Measurements from ENCODE around the gene APOBEC3H.

Gene APOBEC3H

GRCh38 chr22:39129746-39130145 lies 32.7 kb downstream of the APOBEC3H start:
- TF ChIP-seq, protein P1, sequence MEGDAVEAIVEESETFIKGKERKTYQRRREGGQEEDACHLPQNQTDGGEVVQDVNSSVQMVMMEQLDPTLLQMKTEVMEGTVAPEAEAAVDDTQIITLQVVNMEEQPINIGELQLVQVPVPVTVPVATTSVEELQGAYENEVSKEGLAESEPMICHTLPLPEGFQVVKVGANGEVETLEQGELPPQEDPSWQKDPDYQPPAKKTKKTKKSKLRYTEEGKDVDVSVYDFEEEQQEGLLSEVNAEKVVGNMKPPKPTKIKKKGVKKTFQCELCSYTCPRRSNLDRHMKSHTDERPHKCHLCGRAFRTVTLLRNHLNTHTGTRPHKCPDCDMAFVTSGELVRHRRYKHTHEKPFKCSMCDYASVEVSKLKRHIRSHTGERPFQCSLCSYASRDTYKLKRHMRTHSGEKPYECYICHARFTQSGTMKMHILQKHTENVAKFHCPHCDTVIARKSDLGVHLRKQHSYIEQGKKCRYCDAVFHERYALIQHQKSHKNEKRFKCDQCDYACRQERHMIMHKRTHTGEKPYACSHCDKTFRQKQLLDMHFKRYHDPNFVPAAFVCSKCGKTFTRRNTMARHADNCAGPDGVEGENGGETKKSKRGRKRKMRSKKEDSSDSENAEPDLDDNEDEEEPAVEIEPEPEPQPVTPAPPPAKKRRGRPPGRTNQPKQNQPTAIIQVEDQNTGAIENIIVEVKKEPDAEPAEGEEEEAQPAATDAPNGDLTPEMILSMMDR (IDR thresholded peaks at IDR 0.05; ENCODE audit: insufficient read depth, low read depth, low read length, missing control alignments), result no peak
- no peak for DNase-seq (ENCODE audit: low read depth)
- no peak overlapping the region for H3K4me3 ChIP-seq (ENCODE audit: low read depth, low read length)

DNA sequence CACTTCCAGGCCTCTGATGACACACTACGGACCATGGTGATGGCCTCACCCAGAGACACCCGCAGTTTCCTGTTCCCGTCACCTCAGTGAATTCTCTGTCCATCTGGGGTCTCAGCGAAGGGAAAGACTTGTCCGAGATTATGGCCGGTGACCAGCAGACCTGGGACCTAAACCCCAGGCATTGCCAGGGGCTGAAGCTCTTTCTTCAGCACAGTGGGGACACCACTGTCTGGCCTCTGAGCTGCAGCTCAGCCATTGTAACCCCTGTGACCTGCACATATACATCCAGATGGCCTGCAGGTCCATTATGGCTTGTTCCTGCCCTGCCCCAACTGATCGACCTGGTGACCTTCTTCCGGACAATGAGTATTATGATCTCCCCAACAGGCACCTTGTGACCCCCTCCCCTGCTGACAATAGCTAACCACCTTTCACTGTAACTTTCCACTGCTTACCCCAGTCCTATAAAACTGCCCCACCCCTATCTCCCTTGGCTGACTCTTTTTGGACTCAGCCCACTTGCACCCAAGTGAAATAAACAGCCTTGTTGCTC lies 33.2 kb downstream of the APOBEC3H start:
- no peak for DNase-seq (ENCODE audit: low read depth)
- no peak overlapping the region for H3K4me3 ChIP-seq (ENCODE audit: low read depth, low read length)
- TF ChIP-seq, protein P1 (IDR thresholded peaks at IDR 0.05; ENCODE audit: insufficient read depth, low read depth, low read length, missing control alignments), result no peak

DNA sequence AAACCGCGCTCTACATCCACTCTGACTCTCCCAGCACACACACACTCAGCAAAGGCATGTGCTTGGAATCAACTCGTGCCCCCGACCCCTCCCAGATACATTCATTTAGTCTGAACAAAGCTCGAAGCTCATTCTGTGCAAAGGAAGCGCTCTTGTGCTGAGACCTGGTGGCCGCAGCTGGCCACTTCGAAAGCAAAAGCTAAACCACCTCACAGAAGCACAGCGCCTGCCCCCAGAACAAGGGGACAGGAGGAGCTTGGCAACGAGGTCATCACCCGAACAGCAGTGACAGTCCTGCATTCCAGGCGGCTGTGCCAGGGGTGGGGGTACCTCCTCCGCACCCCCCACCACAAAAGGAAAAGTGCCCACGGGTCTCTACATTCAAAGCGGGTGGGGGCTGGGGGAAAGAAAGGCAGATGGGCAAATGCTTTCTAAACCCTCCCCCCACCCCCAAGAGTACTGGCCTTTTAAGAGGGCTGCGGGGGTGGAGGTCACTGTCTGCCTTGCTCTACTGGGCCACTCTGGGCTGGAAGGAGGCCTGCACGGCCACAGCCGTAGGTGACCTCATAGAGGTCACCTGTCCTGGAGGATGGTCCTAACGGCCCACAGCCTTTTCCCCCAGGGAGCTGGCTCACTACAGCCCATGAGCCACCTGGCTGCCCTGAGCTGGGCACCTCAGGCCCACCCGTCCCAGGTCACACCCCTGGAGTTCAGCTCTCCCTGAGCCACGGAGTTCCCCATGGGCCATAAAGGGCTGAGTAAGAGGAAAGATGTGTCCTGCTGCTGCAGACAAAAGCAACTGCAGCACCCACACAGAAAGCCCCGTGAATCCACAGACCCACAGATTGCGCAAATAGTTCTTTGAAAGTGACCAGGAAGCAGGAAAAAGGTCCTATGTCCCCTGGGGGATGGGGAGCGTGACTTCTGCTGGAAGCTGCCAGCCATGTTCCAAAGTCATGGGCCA lies 34.1 kb downstream of the APOBEC3H start:
- no peak for DNase-seq (ENCODE audit: low read depth)
- no peak overlapping the region for H3K4me3 ChIP-seq (ENCODE audit: low read depth, low read length)
- TF ChIP-seq, protein P1 (IDR thresholded peaks at IDR 0.05; ENCODE audit: insufficient read depth, low read depth, low read length, missing control alignments), result no peak

DNA sequence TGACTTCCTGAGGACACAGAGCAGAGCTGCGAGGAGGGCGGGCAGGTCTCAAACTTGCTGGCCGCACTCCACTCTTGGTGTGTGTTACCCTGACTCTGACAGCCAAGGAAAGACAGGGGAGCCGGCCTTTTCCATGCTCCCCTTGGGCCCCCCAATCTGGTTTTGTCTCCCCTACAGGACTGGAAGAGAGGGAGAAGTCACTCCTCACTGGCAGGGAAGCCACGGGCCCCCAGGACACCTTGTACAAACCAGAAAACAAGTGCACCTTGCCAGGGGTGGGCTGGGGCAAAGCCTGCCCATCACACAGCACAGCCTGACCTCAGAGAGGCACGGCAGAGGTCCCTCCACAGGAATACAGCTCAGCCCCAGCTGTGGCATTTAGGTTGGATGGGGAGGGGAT lies 35.2 kb downstream of the APOBEC3H start:
- no peak overlapping the region for H3K4me3 ChIP-seq (ENCODE audit: low read depth, low read length)
- no peak for DNase-seq (ENCODE audit: low read depth)
- TF ChIP-seq, protein P1 (IDR thresholded peaks at IDR 0.05; ENCODE audit: insufficient read depth, low read depth, low read length, missing control alignments), result no peak

GRCh38 chr22:39132871-39133524 lies 36.0 kb downstream of the APOBEC3H start:
- TF ChIP-seq, protein P1 (IDR thresholded peaks at IDR 0.05; ENCODE audit: insufficient read depth, low read depth, low read length, missing control alignments), result no peak
- DNase-seq (ENCODE audit: low read depth), result no peak
- no peak overlapping the region for H3K4me3 ChIP-seq (ENCODE audit: low read depth, low read length)

DNA sequence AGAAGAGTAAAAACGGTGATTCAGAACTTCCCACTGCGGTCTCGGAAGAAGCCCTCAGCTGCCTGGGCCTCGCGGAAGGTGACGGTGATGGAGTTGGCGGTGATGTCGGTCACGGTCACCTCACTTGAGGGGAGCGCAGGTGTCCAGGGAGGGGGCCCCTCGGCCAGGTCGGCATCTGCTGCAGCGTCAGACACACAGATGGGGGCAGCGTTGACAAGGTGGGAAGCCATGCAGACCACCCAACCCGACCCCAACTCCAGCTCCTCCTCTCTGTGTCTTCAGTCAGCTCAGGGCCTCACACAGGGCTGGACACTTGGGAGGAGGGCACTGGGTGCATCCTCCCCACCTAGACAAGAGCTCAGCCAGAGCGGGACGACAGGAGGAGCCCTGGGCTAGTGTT lies 36.8 kb downstream of the APOBEC3H start:
- TF ChIP-seq, protein P1 (IDR thresholded peaks at IDR 0.05; ENCODE audit: insufficient read depth, low read depth, low read length, missing control alignments), result no peak
- no peak overlapping the region for H3K4me3 ChIP-seq (ENCODE audit: low read depth, low read length)
- DNase-seq (ENCODE audit: low read depth), result no peak

Data from GM12865 (cell line).